CD4-positive, alpha-beta T cell treated with Interleukin-17A for 1 hour (primary cell): ENCODE data around the gene MLLT10.

Experiments
- DNase-seq: peaks from one replicate; pipeline ENCODE4 v3.0.0-alpha.2; 2020

The MLLT10 gene

GRCh38 chr10:21749788-21750187 lies 215.8 kb downstream of the MLLT10 start:
- no peak for DNase-seq

- DNase-seq: no peak
Measured at GRCh38 chr10:21750424-21750823, 216.4 kb downstream of the MLLT10 start.

GRCh38 chr10:21751341-21752310 lies 217.6 kb downstream of the MLLT10 start:
- DNase-seq: no peak

GRCh38 chr10:21753497-21754270 lies 219.7 kb downstream of the MLLT10 start:
- DNase-seq: no peak

- DNase-seq: no peak
Measured at GRCh38 chr10:21754410-21755011, 220.5 kb downstream of the MLLT10 start.

GRCh38 chr10:21756707-21757106 lies 222.7 kb downstream of the MLLT10 start:
- no peak for DNase-seq

DNA sequence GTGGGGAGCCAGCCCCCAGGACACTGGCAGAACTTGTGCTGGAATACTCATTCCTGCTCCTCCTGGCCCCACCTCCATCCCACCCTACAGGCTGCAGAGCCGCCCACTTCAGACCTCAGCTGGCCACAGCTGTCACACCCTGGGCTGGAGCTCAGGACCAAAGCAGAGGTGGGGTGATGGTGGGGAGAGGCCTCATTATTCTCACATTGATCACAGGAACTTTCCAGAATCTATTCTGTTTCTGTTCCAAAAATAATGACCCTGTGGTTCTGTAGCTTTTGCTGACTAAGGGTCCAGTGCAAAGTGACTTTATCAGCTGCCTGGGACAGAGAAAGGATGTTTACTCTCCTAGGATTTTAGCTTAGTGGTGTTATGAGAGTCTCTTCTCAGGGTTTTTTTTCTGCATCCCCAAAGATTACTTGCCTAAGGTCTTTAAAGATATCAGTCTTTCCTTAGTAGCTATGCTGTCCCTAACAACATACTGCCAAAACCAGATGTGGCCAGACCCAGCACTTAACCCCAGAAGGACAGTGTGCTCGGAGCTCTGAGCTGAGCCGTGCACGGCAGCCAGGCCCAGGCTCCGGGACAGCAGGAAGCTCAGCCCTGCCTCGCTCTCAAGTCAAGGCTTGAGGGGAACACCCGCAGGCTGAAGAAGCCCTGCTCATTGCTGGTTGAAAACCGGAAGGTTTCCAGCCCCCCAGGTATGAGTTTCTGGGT lies 223.3 kb downstream of the MLLT10 start:
- DNase-seq: no peak

DNA sequence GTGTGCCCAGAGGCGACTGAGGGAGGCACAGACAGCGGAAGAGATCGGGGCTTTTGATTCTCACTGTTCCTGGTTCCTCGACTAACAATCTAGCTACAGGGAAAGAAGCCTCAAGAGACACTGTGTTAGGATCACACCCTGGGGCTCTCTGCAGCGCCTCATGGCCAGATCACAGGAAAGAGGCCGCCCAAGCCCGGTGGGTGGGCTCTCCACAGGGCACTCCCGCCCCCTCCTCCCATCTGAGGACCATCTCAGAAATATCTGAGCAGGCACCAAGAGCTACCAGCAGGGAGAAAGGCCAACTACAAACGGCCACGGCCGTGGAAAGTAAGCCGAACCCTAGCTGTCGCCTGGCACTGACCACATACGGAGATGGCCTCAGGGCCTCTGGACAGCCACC lies 224.2 kb downstream of the MLLT10 start:
- no peak for DNase-seq

DNA sequence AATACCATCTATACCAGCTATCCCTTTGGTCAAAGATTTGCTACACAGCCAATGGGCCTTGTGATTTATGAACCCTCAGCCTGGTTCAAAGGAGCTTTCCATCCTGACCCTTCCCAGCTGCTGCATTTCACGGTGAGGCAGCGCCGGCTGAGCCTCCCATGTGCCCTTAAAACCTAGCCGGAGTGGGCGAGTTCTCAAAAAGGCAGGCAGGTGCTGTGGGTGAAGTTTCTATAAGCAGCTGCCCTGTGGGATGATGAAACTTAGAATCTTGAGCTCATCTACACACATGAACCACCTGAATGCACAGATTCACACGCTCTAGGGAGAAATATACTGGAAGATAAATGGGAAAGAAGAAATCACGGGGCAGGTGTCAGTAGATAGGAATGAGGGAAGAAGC lies 224.7 kb downstream of the MLLT10 start:
- no peak for DNase-seq

DNA sequence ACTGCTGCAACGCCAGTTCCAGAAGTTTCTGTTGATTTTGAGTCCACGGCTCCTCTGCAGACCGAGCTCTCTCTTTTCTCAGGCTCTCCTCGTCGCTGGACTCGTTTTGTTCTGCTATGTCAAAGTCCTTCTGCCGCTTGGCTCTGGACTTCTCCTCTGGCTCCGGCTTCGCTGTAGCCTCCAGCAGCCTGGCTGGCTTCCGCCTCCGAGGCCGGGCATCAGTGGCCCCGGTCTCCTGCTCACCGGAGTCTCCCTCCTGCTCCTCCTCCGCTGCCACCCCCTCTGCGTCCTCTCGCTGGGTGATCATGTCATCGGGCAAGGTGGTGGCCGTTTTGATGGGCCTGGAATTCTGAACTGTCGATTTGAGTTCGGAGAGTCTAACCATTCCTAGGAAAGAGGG lies 225.2 kb downstream of the MLLT10 start:
- DNase-seq: no peak

GRCh38 chr10:21760332-21760731 lies 226.3 kb downstream of the MLLT10 start:
- DNase-seq: no peak

- peak; percentile 43 for DNase-seq
Measured at GRCh38 chr10:21764466-21765189, 230.6 kb downstream of the MLLT10 start.

DNA sequence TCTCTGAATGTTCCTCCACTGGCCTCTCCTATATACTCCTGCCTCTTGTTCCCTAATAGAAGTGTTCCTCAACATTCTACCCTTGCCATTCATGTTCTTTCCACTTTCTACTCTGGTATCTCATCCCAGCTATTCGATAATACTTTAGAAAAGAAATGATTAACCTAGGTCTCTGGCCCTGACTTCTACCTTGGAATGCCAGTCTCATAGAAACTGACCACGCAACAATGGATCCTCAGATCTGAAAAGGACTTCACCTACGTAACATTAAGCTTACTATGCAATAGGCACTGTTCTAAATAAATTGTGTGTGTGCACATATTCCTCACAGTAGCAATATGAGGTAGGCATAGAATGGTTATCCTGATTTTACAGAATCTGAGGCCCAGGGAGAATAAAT lies 235.0 kb downstream of the MLLT10 start:
- DNase-seq: no peak

- DNase-seq: no peak
Measured at GRCh38 chr10:21771219-21771618, 237.2 kb downstream of the MLLT10 start.

GRCh38 chr10:21776883-21777282 lies 242.9 kb downstream of the MLLT10 start:
- no peak for DNase-seq

DNA sequence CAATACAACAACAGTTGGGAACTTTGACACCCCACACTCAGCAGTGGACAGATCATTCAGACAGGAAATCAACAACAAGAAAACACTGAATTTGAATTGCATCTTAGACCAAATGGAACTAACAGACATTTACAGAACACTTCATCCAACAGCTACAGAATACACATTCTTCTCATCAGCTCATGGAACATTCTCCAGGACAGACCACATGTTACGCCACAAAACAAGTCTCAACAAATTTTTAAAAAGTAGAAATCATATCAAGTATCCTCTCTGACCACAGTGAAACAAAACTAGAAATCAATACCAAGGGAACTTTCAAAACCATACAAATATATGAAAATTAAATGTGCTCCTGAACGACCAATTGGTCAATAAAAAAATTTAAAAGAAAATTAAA lies 257.2 kb downstream of the MLLT10 start:
- no peak for DNase-seq
